Fibroblast of lung (primary cell): Measurements from ENCODE around the gene STK4. TPM values are rescaled to one million over a fixed set of nuclear protein-coding genes. Genes with fewer than 3 reads are reported as not detected.

ENCODE experiments used
- DNase-seq, 2 donors: peaks; one replicate each; pipeline versions ENCODE4 v3.0.0 to v3.0.0-alpha.2; 2010; ENCODE audit warnings: low read depth in 2 of 2
- H2AFZ ChIP-seq: 2 replicates; pipeline ENCODE4 v1.5.1; 2012; ENCODE audit warnings: low read length, control low read depth, inconsistent platforms
- H3K27ac ChIP-seq: 2 replicates; pipeline ENCODE4 v1.5.1; 2011; ENCODE audit warnings: low read length, control low read depth; ENCODE audit not compliant: insufficient read depth
- H3K27me3 ChIP-seq: 2 replicates; pipeline ENCODE4 v1.5.1; 2011; ENCODE audit warnings: mild to moderate bottlenecking, low read length; ENCODE audit not compliant: control insufficient read depth, insufficient read depth
- H3K36me3 ChIP-seq: 2 replicates; pipeline ENCODE4 v1.5.1; 2011; ENCODE audit warnings: low read length; ENCODE audit not compliant: control insufficient read depth, insufficient read depth
- H3K4me1 ChIP-seq: 2 replicates; pipeline ENCODE4 v1.5.1; 2011; ENCODE audit warnings: low read length; ENCODE audit not compliant: control insufficient read depth, insufficient read depth; ENCODE audit errors: extremely low read depth
- H3K4me2 ChIP-seq: 2 replicates; pipeline ENCODE4 v1.5.1; 2011; ENCODE audit warnings: low read length, control low read depth; ENCODE audit not compliant: insufficient read depth; ENCODE audit errors: extremely low read depth
- H3K4me3 ChIP-seq, 4 experiments: fragments of 200-600 bp in 1 of 4; sonication (generic) in 1 of 4; replicated peaks in 1 of 4; 2 replicates each; pipeline ENCODE4 v1.5.1; 2011 to 2016; ENCODE audit warnings: low read length in 4 of 4, low read depth in 3 of 4, mild to moderate bottlenecking in 3 of 4, control low read depth in 2 of 4, inconsistent platforms in 1 of 4, mixed read lengths in 1 of 4; ENCODE audit not compliant: insufficient read depth in 1 of 4; ENCODE audit errors: control extremely low read depth in 1 of 4
- H3K79me2 ChIP-seq: 2 replicates; pipeline ENCODE4 v1.5.1; 2012; ENCODE audit warnings: mild to moderate bottlenecking, low read length, inconsistent platforms; ENCODE audit not compliant: control insufficient read depth, insufficient read depth
- H3K9ac ChIP-seq: 2 replicates; pipeline ENCODE4 v1.5.1; 2011; ENCODE audit warnings: mild to moderate bottlenecking, low read length, control low read depth; ENCODE audit not compliant: insufficient read depth
- H3K9me3 ChIP-seq: 2 replicates; pipeline ENCODE4 v1.5.1; 2012; ENCODE audit warnings: low read depth, low read length; ENCODE audit not compliant: control insufficient read depth, insufficient read depth
- H4K20me1 ChIP-seq: 2 replicates; pipeline ENCODE4 v1.5.1; 2011; ENCODE audit warnings: low read length; ENCODE audit not compliant: control insufficient read depth, insufficient read depth; ENCODE audit errors: extremely low read depth
- CTCF ChIP-seq, 2 donors: IDR thresholded peaks in 1 of 2; conservative IDR thresholded peaks in 1 of 2; 1 replicate in 1 of 2; 2 replicates in 1 of 2; pipeline ENCODE4 v1.5.1; 2011 to 2012; ENCODE audit warnings: low read length in 2 of 2, control low read depth in 1 of 2, inconsistent platforms in 1 of 2, low read depth in 1 of 2, mild to moderate bottlenecking in 1 of 2
- EZH2 ChIP-seq: IDR thresholded peaks from 2 replicates; pipeline ENCODE4 v1.5.1; 2012; ENCODE audit warnings: low read length, control low read depth, mild to moderate bottlenecking; ENCODE audit errors: missing control alignments
- polyA plus RNA-seq, 2 donors: library from polyadenylated mRNA; depleted of rRNA in 1 of 2; stranded (reverse) in 1 of 2; unstranded in 1 of 2; fragments of >200 nt; gene quantifications; 2 replicates each; pipeline ENCODE4 v1.2.1, GENCODE V29; 2011 to 2012; ENCODE audit warnings: missing spikeins in 1 of 2
- total RNA-seq: library from RNA; depleted of rRNA; stranded (reverse); fragments of >200 nt; gene quantifications from 2 replicates; pipeline ENCODE4 v1.2.1, GENCODE V29; 2014

STK4 gene
- total and polyA plus RNA-seq, 2 donors (not counting 1 experiment from before 2014, with no cell fraction given) = 19.0 to 31.7 TPM

DNA sequence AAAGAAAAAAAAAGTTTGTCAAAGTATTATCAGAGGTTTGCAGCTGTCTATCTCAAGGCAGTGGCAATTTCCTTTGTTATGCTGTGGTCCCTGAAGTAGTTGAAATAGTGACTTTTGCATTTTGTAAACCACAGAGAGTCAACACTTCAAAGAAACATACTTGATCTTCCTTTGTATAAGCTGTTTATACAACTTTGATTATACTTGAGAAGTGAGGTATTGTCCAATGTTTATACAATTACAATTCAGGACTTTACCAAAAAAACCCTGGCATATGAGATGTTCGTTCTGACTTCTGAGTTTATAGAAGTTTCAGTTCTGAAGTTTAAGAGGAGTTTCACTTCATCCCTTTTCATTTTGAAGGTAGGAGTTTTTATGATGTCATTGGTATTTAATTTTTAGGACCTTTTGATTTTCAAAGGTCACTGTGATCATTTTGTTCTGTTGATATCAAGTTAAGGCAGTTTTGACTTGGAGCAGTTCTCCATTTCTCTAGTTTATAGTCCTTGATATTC lies 4.0 kb downstream of the STK4 start:
- no peaks in the 10 kb centered on the region for H4K20me1 ChIP-seq
- H3K9ac ChIP-seq = no peak overlapping the region
- H3K4me2 ChIP-seq = peak overlapping the region; percentile 33
- no peaks in the 10 kb centered on the region for H3K27me3 ChIP-seq
- TF ChIP-seq CTCF (conservative IDR thresholded peaks at IDR 0.05 in 1 of 2, IDR thresholded peaks at IDR 0.05 in 1 of 2; ENCODE audit: low read depth in 1 of 2, low read length in 2 of 2) = no peak
- no peak for TF ChIP-seq EZH2
- H3K36me3 ChIP-seq = peaks cover 4% of the 10 kb centered on the region
- no peak overlapping the region for H2AFZ ChIP-seq
- H3K79me2 ChIP-seq = peaks cover 39% of the 10 kb centered on the region
- no peak overlapping the region for H3K27ac ChIP-seq
- H3K9me3 ChIP-seq = no peaks in the 10 kb centered on the region
- peak; percentile 9 to 18 for DNase-seq
- H3K4me3 ChIP-seq = peak overlapping the region in 1 of 4 experiments; percentile 13
- H3K4me1 ChIP-seq = no peaks in the 10 kb centered on the region

DNA sequence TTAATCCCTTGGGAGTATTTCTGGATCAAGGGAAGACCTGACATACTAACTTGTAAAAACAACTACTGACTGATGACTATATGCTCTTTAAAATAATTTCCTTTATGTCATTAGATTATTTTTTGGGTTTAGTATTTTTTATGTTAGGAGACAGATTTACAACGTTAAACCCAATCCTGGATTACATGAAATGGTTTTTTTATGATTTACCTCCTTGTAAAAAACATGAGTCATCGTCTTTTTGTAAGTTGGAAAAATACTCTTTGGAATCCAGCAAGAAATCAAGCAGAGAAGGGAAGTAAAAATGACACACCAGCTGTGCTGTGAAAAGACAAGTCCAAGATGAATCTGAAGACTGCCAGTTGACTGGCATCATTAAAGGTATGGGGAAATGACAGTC lies 6.7 kb downstream of the STK4 start:
- H3K36me3 ChIP-seq = peaks cover 4% of the 10 kb centered on the region
- DNase-seq = no peak

DNA sequence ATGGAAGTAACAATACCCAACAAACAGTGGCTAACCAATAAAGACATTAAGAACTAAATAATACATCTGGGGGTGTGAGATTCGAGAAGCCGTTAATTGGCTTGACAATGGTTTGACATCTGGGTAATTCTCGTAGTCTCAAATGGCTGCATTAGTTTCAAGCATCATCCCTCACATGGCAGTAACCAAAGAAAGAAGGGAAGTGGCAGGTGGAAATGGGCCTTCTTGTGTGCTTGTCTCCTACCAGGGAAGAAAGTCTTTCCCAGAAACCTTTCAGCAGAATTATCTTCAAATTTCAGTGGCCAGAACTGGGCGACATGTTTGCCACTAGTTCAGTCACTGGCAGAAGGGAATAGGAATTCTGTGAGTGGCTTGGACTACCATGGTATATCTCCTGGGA lies 10.4 kb downstream of the STK4 start:
- Histone ChIP-seq H3K9me3 (no peaks in the 10 kb centered on the region), H4K20me1 (no peaks in the 10 kb centered on the region), H3K4me2 (no peak overlapping the region), H2AFZ (no peak overlapping the region), H3K4me3 (no peak overlapping the region), H3K4me1 (peaks cover 2% of the 10 kb centered on the region), H3K9ac (no peak overlapping the region), H3K27ac (no peak overlapping the region), H3K27me3 (no peaks in the 10 kb centered on the region), H3K79me2 (no peaks in the 10 kb centered on the region), H3K36me3 (peaks cover 7% of the 10 kb centered on the region)
- DNase-seq = no peak
- TF ChIP-seq EZH2 = no peak
- TF ChIP-seq CTCF (conservative IDR thresholded peaks at IDR 0.05 in 1 of 2, IDR thresholded peaks at IDR 0.05 in 1 of 2; ENCODE audit: low read depth in 1 of 2, low read length in 2 of 2) = no peak

More for the DNA sequence above, 6.7 kb downstream of the STK4 start:
- H3K79me2 ChIP-seq = peaks cover 23% of the 10 kb centered on the region
- H3K9me3 ChIP-seq = no peaks in the 10 kb centered on the region
- no peak overlapping the region for H3K9ac ChIP-seq
- TF ChIP-seq CTCF (conservative IDR thresholded peaks at IDR 0.05 in 1 of 2, IDR thresholded peaks at IDR 0.05 in 1 of 2; ENCODE audit: low read depth in 1 of 2, low read length in 2 of 2) = no peak
- TF ChIP-seq EZH2 = no peak
- H3K27me3 ChIP-seq = no peaks in the 10 kb centered on the region
- no peak overlapping the region for H3K27ac ChIP-seq
- no peaks in the 10 kb centered on the region for H3K4me1 ChIP-seq
- H3K4me3 ChIP-seq = no peak overlapping the region
- no peak overlapping the region for H2AFZ ChIP-seq
- no peak overlapping the region for H3K4me2 ChIP-seq
- no peaks in the 10 kb centered on the region for H4K20me1 ChIP-seq
